ENCODE data around the gene CCDC43.
"Not testable (repeated sequence)": the region's sequence is repeated elsewhere in the genome, so short reads cannot be mapped to it uniquely, and the experiment has no call there.

The CCDC43 gene, protein sequence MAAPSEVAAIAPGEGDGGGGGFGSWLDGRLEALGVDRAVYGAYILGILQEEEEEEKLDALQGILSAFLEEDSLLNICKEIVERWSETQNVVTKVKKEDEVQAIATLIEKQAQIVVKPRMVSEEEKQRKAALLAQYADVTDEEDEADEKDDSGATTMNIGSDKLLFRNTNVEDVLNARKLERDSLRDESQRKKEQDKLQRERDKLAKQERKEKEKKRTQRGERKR

GRCh38 chr17:44689477-44690217, at the start of gene CCDC43:
TSS of gene CCDC43 (minus strand) at chr17:44689776. CDS start at chr17:44689753, 23 bp downstream.
- peak; percentile 97 for DNase-seq (ENCODE audit: low spot score)

- no peak for DNase-seq (ENCODE audit: low spot score)
Measured at GRCh38 chr17:44738214-44738906, 48.8 kb upstream of the CCDC43 start.

DNA sequence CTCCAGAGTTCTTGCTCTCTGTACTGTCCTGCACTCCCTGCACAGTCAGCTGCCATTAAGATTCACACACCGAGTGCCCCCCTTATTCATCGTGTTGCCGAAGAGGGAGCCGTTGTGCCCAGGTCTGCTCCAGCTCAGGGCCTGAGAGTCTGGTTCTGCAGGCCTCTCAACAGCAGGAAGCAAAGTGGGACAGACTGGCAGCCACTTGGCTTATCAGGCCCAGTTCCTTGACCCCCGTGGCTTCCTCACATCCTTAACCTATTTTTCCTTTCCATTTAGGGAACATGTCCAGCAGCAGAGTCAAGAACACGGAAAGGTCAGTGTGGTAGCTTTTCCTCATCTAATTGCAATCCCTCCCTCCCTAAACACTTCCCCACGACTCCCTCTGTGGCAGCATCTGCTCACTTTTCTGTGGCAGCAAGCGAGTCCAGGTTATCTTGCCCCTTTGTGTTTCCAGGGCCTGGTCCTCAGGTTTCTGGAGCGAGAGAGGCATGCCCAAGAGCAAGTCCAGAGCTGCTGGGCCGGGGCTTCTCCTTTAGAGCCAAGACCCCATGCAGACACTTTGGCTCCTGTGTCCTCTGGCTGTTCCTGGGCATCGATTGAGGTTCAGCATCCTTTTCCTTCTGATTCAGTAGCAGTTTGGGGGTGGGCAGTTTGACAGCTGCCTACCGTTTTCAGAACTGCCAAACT, 47.1 kb upstream of the CCDC43 start:
- no peak for DNase-seq (ENCODE audit: low spot score)

- no peak for DNase-seq (ENCODE audit: low spot score)
Measured at GRCh38 chr17:44734272-44734671, 44.7 kb upstream of the CCDC43 start.

- peak; percentile 72 for DNase-seq (ENCODE audit: low spot score)
Measured at GRCh38 chr17:44733753-44734152, 44.2 kb upstream of the CCDC43 start.

GRCh38 chr17:44726121-44726520, 36.5 kb upstream of the CCDC43 start:
- not testable (repeated sequence) for DNase-seq (ENCODE audit: low spot score)

GRCh38 chr17:44722254-44722653, 32.7 kb upstream of the CCDC43 start:
- no peak for DNase-seq (ENCODE audit: low spot score)

DNA sequence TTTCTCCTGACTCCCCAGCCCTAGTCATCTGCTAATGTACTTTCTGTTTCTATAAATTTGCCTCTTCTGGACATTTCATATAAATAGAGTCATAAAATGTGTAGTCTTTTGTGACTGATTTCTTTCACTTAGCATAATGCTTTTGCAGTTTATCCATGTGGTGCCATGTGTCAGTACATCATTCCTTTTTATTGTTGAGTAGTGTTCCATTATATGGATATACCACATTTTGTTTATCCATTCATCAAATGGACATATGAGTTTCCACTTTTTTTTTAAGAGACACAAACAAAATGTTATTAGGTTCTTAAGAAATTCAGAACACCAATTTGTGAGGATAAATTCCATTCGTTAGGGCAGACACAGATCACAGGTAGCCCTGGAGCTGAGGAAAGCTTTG, 29.9 kb upstream of the CCDC43 start:
- DNase-seq (ENCODE audit: low spot score) = no peak

GRCh38 chr17:44708401-44709263, 19.1 kb upstream of the CCDC43 start, which contains the start of gene DBF4B:
TSS of gene DBF4B (plus strand) at chr17:44708665. CDS start at chr17:44708821, 156 bp downstream.
- DNase-seq (ENCODE audit: low spot score) = peak; percentile 95

DNA sequence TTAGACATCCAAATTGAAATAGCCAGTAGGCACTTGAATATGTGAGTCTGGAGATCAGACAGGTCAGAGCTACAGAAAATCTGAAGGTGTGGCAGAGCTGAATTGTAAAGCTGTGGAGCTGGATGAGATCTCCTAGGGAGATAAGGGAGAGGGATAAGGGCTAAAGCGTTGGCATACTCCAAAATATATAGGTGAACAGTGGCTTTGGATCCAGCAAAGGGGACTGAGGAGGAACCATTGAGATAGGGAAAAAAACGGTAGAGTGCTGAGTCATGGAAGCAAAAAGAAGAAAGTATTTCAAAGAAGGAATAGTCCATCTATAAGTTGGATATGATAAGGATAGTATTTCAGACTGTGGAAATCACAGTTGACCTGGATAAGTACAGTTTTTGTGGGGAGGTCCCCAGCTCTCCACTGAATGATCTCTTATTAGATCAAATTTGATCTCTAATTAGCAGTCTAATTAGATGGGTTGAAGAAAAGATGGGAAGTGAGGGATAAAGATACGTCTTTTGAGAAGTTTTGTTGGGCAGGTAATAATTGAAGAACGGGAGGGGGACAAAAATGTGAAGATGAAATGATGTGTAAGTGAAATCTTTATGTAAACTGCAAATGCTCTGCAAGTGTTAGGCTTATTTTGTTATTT, 18.3 kb upstream of the CCDC43 start:
- no peak for DNase-seq (ENCODE audit: low spot score)

DNA sequence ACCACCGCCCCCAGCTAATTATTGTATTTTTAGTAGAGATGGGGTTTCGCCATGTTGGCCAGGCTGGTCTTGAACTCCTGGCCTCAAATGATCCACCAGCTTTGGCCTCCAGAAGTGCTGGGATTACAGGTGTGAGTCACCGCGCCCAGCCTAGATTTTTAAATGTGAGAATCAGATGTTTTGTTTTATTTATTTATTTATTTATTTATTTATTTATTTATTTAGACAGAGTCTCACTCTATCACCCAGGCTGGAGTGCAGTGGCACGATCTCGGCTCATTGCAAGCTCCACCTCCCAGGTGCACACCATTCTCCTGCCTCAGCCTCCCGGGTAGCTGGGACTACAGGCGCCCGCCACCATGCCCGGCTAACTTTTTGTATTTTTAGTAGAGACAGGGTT, 10.7 kb upstream of the CCDC43 start:
- not testable (repeated sequence) for DNase-seq (ENCODE audit: low spot score)

DNA sequence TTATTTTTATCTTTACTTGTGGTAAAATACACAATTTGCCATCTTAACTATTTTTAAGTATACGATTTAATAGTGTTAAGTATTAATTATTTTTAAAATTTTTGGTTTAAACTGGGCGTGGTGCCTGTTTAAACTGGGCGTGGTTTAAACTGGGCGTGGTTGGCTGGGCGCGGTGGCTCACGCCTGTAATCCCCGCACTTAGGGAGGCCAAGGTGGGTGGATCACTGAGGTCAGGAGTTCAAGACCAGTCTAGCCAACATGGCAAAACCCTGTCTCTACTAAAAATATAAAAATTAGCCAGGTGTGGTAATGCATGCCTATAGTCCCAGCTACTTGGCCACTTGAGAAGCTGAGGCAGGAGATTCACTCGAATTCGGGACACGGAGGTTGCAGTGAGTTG, 4.0 kb upstream of the CCDC43 start:
- DNase-seq (ENCODE audit: low spot score) = no peak

DNA sequence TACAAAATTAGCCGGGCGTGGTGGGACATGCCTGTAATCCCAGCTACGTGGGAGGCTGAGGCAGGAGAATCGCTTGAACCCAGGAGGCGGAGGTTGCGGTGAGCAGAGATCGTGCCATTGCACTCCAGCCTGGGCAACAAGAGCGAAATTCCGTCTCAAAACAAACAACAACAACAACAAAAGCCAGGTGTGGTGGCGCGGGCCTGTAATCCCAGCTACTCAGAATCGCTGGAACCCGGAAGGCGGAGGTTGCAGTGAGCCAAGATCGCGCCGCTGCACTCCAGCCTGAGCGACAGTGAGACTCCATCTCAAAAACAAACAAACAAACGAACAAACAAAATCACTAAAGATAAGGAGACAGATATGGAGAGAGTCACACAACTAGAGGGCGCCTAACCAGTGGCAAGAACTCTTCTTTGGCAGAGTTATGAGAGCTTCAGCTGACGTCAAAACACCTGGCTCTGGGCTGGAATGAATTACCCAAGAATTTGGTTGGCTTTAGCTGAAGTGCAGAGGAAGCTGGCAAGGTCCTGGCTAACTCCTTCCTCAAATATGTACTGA, 1.2 kb upstream of the CCDC43 start:
- DNase-seq (ENCODE audit: low spot score) = peak; percentile 41

DNA sequence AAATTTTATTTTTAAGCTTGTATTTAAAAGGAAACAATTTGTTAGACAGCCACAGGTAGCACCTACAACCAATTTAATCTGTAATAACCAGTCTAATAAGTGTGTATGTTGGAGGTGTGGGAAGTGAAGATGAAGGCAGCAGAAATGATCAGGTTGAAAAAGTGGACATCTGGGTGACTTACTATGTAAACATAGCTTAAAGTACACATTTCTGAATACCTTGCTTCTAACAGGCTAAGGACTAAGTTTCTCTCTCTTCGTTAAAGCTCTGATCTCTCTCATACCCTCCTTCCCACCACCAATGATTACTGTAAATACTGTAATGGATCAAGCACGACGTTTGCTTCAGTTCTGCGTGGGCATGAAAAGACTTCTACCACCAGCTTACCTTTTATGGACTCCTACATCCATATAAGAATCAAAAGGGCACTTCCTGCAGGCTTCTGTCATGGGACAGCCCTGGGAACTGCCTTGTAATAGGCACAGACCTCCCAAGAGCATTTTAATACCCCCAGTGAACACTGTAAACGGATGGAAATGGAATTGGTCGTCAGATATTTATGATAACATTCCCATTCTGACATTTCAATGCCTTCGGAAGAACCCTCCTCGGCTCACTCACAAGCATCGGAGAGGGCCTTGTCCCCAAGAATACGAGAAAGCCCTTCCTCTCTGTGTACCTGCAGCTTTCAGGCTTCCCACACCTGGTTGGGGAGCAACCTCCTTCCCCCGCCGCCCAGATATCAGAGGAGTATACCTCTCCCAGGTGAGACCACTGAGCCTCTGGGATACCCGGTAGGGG, 700 bp downstream of the CCDC43 start:
- no peak for DNase-seq (ENCODE audit: low spot score)

DNA sequence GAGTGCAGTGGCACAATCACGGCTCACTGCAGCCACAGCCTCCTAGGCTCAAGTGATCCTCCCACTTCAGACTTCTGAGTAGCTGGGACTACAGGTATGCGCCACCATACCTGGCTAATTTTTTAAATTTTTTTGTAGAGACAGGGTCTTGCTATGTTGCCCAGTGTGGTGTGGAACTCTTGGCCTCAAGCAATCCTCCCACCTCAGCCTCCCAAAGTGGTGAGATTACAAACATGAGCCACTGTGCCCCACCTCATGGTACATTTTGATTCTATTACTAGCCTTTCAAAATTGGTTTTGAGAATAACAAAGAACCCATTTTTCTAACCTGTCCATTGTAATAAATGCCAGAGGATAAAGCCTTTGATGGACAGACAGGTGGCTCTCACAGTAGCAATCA, 1.4 kb downstream of the CCDC43 start:
- DNase-seq (ENCODE audit: low spot score) = no peak

GRCh38 chr17:44687756-44688155, 1.8 kb downstream of the CCDC43 start:
- no peak for DNase-seq (ENCODE audit: low spot score)

DNA sequence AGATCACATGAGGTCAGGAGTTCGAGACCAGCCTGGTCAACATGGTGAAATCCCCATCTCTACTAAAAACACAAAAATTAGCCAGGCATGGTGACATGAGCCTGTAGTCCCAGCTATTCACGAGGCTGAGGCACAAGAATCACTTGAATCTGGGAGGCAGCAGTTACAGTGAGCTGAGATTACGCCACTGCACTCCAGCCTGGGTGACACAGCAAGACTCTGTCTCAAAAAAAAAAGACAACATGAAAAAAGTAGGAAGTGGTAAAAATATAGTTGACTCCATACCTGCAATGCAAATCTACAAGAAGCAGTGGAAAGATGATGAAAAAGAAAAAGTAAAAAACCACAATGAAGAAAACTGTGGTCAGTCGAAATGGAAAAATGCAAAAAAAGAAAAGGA, 6.3 kb downstream of the CCDC43 start:
- not testable (repeated sequence) for DNase-seq (ENCODE audit: low spot score)

- DNase-seq (ENCODE audit: low spot score) = no peak
Measured at GRCh38 chr17:44677136-44677535, 12.4 kb downstream of the CCDC43 start.

- DNase-seq (ENCODE audit: low spot score) = no peak
Measured at GRCh38 chr17:44673893-44674292, 15.7 kb downstream of the CCDC43 start.
